GDM1 (cell line): ENCODE data around the gene ITSN1.
"Not testable (repeated sequence)": the region's sequence is repeated elsewhere in the genome, so short reads cannot be mapped to it uniquely, and the experiment has no call there.

ENCODE experiments used
- DNase-seq: peaks from one replicate; lab custom pipeline; 2025; lab: John Stamatoyannopoulos, UW

Gene ITSN1

DNA sequence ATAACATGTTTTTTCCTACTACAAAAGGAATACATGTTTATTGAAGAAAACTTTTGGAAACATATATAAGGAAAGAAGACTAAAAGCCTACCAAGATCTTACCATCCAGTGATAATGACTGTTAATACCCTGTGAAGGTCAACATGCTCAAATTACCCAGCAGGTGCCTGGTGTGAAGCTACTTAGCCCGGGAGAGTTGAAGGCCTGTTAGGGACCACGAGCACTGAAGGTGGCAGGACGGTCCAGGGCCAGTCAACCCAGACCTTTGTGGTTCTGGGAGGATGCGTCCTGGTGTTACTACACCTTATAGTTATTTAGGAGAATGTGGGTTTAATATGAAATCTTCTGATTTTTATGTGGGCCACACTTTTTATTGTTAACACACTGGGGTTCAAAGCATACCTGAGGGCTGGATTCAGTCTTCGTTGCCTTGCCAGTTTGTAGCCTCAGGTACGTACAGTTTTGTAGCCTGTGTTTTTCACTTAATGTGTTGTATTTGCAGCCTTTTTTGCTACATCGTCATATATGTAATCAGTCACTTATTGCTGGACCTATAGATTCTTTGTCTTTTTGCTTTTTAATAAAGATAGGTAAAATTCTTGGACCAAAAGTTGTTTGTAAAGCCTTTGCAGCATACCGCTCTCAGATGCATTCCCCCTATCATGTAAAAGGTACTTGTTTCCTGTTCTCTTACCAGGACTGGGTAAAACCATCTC, 9.8 kb downstream of the ITSN1 start:
- DNase-seq: no peak

DNA sequence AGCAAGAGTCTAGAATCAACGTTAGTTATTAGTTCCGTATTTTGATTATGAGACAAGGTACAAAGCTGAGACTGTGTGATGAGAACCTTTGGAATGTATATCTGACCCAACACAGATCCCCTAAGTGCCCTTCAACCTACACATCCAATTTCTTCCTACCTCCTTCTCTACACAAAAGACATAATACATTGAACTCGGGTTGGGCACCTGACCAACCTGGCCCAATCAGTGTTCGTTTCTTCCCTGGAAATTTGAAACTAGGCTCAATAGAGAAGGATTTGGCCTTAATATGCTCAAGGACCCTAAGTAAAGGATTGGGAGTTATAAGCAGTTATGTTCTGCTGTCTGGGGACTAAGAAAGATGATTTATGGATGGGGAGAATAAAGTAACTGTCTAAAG, 12.1 kb downstream of the ITSN1 start:
- DNase-seq: no peak

DNA sequence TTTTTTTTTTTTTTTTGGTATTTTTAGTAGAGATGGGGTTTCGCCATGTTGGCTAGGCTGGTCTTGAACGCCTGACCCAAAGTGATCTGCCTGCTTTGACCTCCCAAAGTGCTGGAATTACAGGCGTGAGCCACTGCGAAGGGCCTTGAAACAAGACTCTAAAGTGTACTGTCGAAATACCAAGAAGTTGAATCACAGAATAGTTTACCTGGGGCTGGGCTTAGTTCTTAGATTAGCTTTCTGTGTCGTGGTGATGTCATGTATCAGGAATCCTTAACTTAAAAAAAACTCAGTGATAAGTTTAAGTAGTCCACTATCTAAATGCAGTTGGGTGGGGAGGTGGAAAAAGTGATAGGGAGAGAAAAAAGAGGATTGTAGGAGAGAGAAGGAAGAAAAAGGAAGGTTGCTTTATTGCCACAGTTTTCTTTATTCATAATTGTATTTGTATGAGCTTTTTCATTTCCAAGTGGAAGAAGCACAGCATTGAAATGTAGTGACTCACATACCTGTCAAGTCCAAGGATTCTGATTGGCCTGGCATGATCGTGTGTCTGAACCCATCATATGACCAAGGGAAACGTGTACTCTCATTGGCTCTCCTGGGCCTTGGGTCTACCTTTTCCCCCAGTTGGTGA, 13.4 kb downstream of the ITSN1 start:
- no peak for DNase-seq

DNA sequence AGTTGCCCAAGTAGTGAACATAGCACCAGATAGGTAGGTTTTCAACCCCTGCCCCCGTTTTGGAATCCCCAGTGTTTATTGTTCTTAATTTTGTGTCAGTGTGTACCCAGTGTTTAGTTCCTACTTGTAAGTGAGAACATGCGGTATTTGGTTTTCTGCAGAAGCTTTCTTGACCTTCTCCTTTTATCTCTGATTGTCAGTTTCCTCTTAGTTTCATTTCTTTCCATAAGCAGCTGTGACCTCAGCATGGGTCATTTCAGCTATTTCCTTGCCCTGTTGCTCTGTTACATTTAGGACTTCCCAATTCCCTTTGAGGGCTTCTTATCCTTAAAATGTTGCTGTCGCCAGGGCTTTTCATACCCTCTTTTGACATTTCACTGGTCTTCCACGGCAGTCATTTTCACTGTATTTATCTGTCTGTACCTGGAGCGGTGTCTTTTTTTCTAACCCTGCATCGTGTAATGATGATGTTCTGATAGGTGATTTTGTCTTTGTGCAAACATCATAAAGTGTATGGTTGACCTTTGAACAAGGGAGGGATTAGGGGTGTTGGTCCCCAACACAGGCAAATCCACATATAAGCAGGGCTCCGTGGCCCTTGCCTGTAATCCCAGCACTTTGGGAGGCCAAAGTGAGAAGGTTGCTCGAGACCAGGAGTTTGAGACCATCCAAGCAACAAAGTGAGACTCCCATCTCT, 15.0 kb downstream of the ITSN1 start:
- no peak for DNase-seq

DNA sequence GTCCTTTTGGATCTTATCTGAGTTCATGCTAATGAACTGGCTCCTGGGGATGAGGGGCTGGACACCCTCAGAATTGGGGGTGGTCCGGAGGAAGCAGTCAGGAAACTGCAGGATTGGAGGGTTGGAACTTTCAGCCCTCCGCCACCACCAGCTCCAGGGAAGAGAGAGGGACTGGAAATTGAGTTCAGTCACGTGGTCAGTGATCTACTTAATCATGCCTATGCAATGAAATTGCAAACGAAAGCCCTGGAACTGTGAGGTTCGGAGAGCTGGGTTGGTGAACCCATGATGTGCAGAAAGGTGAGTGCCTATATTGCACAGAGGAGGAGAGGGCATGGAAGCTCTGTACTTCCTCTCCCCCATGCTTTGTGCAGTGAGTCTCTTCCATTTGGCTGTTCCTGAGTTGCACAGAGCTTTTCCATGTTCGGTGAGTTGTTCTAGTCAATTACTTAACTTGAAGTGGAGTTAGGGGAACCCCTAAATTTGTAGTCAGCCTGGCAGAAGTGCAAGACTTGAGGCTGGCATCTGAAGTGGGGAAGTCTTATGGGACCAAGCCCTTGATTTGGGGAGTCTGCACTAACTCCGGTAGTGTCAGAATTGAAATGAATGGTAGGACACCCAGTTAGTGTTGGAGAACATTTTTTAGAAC, 16.7 kb downstream of the ITSN1 start:
- no peak for DNase-seq

DNA sequence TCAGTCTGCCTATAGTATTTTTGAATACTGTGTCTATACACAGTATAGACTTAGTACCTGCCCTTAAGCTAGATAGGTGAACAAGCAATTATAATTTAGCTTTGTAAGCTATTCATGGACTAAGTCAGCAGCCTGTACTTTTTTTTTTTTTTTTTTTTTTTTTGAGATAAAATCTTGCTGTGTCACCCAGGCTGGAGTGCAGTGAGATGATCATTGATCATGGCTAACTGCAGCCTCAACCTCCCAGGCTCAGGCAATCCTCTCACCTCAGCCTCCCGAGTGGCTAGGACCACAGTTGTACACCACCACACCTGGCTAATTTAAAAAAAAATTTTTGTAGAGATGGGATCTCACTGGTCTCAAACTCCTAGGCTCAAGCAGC, 17.3 kb downstream of the ITSN1 start:
- no peak for DNase-seq

DNA sequence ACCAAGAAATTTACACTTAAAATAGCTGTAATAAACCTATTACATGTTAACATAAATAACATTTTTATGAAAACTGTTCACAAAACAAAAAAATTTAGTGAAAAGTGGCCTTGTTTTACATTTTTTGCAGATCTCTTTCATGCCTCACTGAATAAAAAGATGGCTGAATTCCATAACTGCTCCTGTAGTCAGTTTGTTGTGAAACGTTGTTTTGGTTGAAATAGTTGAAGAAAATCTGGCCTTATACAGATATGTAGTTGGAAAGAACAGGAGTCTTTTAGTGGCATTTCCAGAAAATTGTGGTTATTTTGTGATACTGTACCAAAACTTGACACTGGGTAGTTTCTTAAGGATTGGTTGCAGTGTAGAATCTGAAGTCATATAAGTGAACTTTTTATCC, 18.1 kb downstream of the ITSN1 start:
- DNase-seq: no peak

DNA sequence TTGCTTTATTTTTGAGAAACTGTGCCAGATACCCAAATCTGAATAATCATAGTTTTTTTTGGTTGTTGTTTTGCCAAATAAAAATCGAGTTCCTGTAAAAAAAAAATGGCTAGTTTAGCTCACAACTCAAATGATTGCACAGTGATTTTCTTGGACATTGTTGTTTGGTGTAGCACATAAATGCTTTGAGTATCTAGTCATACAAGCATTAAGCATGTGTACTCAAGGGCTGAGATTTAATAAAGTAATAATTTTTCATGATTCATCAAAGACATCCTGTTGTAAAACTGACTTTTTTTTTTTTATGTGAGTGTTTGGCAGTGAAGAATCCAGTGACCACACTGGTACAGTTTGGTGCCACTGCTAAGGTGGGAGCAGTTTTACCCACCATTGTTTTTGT, 18.8 kb downstream of the ITSN1 start:
- no peak for DNase-seq

DNA sequence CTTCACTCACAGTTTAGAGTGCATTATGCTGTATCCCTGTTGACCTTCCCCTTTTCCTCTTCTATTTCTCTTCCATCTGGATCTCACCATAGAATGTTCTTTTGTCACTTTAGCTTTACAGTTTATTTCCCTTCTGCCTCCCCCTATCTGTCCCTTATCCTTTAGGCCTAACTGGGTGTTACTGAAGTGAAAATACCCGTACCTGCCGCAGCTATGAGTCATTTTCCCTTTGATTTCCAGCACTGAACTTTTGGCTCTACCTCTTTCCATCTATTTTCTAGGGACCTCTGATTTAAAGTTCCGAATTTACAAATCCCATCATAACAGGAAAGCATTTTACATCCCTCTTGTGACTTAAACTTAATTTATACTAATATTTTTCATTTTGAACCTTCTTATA, 19.7 kb downstream of the ITSN1 start:
- no peak for DNase-seq

DNA sequence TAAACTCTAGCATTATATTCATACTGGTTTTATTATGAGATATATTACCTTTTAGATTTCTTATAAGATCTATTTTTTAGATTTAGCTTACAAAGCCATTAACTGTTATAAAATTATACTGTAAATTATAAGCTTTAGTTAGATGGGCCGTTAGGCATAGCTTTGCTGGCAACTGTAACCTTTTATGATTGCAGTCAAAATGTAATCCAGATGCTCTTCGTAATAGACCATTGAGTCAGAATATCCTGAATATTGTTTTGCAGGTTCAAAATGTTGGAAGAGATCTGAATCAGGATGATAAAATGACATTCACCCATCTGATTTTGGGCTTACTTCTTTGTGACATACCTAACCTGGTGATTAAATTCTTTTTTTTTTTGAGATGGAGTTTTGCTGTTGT, 20.9 kb downstream of the ITSN1 start:
- DNase-seq: no peak

DNA sequence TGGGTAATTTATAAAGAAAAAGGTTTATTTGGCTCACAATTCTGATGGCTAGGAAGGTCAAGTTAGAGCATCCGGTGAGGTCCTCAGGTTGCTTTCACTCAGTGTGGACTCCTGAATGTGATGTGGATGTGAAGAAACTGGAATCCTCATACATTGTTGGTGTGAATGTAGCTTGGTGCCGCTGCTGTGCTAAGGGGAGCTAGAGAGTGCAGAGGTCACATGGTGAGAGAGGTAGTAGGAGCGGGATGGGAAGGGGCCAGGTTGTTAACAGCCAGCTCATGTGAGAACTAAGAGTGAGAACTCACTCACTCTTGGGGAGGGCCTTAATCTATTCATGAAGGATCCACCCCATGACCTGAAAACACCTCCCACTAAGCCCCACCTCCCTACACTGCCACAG, 21.8 kb downstream of the ITSN1 start:
- no peak for DNase-seq

DNA sequence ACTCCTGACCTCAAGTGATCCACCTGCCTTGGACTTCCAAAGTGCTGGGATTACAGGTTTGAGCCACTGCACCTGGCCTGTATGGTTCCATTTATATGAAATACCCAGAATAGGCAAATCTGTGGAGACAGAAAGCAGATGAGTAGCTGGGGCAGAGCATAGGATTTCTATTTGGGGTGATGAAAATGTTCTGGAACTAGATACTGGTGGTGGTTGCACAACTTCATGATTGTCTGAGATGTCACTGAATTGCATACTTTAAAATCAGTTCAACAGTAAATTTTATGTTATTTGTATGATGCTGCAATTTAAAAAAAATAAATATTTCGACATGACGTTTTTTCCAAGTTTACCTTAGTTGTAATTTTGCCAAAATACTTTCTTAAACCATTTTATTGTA, 23.9 kb downstream of the ITSN1 start:
- no peak for DNase-seq

DNA sequence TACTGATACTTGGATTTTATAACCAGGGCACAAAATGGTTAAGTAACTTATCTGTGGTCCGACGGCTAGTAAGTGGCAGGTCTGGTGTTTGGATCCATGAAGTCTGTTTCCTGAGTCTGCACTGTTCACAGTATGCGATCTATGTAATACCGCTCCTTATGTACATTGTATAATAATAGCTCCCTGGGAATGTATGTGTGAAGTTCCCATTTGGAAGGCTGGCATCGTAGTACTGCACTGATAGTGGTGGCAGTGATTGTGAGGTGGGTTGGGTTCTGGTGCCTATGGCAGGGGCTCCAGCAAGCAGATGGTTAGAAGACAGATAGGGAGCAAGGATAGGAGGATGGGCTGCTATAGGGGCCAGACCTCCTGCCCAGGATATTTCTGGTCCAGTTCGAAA, 25.3 kb downstream of the ITSN1 start:
- DNase-seq: no peak

DNA sequence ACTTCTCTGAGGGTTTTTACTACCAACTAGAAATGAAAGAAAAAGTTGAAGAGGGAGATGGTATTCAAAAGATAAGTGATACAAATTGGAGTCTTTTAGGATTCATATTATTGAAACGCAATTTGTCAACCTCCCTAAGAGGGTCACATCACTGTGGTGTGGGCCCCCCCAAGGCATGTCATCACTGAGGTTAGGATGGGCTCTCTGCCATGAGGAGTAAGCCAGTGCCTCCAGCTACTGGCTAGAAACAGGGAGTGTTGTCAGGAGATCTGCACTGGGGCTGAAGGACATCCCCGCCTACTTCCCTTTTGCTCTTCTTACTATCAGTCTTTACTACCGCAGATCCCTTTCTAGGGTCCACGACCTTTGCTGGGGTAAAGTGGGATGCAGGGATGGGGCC, 25.9 kb downstream of the ITSN1 start:
- no peak for DNase-seq

DNA sequence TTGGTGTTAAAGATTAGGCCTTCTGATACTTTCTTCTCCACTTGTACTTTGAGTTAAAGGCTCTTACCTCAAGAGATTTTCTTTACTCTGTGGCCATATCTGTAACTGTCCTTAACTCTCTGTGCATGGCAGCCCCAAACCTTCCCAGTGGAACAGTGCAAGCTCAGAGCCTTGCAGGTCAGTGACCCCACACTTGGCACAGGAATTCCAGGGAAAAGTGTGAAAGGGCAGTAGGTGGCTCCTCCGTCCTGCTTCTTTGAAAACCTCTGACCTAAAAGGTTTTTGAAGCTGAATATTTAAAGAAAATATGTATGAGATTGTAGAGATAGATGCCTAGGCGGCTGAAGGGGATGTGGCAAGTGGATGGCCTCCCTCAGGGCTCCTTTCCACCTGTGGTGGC, 26.3 kb downstream of the ITSN1 start:
- DNase-seq: no peak

DNA sequence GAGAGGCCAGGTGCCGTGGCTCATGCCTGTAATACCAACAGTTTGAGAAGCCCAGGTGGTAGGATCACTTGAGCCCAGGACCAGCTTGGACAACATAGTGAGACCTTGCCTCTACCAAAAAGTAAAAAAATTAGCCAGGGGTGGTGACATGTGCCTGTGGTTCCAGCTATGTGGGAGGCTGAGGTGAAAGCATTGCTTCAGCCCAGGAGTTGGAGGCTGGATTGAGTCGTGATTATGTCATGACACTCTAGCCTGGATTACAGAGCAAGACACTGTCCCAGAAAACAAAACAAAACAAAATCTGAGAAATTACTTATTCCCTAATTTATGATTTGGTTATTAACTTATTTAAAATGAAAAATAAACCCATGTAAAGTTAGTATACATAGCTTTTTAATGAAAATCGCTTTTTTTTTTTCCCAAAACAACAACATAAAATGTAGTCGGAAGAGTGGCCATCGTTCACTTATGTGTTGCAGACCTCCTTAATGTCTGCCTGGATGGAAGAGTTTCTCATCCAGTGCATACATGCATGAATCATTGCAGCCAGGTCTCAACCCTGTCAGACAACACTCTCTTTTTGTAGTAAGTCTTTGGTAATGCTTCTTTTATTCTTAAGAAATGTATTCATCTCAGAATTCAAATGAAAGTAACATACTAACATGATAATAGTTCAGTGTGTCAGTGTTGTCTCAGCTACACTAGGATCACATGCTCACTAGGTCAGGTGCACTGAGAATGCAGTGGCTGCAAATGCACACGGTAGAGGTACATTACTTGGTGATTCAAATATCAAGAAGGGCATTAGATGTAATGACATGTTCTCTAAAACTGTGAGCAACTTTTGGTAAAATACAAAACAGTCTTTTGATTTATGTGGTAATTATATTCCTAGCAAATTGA, 28.0 kb downstream of the ITSN1 start:
- DNase-seq: no peak

DNA sequence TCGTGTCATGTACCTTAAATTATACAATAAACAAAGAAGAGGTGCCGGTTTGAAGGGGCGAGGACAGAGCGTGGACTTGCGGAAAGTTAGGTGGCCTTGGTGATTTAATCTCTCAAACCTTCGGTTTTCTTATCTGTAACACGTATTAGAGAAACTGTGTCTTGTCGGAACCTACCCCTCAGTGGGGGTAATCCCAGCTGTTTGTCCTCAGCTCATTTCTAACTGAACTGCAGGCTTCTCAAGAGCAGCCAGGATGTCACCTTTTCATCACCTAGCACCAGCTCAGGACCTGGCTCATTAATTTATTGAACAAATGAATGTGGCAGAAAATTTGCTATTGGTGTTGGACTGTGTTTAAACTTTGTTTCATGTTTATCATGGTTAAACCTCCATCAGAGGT, 31.2 kb downstream of the ITSN1 start:
- no peak for DNase-seq

DNA sequence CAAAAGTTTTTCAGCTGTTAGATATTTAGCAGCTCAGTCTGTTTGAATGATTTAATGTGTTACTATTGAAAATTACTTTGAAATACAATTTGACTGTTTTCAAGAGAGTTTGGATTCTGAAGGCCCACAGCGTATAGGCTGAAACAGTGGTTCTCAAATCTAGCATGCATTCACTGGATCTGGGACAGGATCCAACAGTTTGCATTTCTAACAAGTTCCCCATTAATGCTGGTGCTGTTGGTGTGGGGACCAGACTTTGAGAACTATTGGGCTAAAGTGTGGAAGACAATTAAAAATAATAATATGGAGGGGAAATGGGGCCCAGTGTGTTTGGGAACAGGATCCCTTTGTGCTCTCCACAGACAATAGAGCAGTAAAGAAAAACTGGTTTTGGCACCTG, 31.9 kb downstream of the ITSN1 start:
- DNase-seq: no peak

DNA sequence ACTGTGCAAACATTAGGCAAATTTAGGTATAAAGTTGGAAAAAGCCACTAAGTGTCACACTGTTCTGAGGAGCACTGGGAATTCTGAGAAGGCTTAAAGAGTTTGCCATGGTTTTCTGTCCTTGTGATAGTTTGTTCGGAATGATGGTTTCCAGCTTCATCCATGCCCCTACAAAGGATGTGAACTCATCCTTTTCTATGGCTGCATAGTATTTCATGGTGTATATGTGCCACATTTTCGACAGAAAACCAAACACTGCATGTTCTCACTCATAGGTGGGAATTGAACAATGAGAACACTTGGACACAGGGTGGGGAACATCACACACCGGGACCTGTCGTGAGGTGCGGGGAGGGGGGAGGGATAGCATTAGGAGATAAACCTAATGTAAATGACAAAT, 34.4 kb downstream of the ITSN1 start:
- DNase-seq: not testable (repeated sequence)

DNA sequence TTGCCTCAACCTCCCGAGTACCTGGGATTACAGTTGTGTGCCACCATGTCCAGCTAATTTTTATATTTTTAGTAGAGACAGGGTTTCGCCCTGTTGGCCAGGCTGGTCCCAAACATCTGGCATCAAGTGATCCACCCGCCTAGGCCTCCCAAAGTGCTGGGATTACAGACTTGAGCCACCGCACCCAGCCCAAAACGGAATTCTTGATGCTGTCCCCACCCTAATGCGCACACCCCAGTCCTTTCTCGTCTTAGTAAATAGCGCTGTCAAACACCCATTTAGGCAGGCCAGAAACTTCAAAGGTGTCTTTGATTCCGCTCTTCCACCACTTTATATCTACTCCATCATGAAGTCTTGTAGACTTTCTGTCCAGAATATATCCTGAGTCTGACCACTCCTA, 35.1 kb downstream of the ITSN1 start:
- no peak for DNase-seq

DNA sequence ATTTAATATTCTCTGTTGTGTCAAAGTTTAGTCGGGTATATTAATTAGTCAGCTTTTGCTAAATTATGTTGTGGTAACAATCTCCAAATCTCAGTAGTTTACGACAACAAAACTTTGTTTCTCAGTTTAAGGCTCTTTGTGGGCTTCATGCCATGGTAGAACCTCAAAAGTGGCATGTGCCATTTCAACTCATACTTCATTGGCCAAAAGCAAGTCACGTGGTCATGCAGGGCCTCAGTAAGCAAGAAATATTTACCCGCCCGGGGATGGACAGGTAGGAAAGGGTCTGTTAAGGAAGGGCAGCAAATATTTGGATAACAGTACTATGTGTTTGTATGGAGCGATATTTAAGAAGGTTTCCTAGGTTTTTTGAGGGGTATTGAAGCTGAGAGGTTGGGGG, 38.6 kb downstream of the ITSN1 start:
- DNase-seq: no peak

DNA sequence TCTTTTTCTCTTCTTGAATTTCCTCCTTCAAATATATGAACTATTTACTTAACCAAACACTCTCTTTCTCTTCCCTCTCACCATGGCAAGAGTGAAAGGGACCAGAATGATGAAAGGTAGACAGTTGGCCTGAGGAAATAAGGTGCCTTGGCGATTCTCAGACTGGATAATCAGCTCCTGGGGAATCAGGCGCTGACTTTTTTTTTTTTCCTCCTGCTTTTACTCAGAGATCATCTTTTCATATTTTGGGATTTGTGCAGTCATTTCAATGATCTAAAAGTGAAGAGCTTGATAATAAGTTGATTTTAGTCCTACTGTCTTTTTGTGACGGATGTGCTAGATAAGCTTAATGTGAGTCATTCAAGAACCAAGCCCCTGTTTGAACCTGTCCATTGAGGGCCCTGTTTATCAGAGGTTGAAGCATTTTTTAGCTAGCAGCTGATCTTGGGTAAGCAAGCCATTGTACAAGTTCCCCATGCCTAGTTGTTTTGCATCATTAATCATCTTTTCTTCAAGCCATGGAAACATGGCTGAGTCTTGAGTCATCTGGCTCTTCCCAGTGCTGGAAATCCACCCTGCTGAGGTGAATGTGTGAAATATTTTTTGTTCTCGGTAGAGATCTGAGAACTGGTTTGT, 40.8 kb downstream of the ITSN1 start:
- no peak for DNase-seq
